Endothelial cell (in vitro differentiated cells): ENCODE results near the gene SLC19A1. TPM values are rescaled to one million over a fixed set of nuclear protein-coding genes. Genes with fewer than 3 reads are reported as not detected.

Source experiments
- DNase-seq: peaks from one replicate; pipeline ENCODE4 v3.0.0; 2021; ENCODE audit warnings: low spot score
- H3K27ac Mint-ChIP-seq: one replicate; pipeline ENCODE4 v1.8.0; 2021; ENCODE audit warnings: mixed read lengths, inconsistent platforms; ENCODE audit not compliant: unreplicated experiment
- H3K27me3 Mint-ChIP-seq: one replicate; pipeline ENCODE4 v1.8.0; 2021; ENCODE audit warnings: mild to moderate bottlenecking, moderate library complexity, mixed read lengths, inconsistent platforms; ENCODE audit not compliant: unreplicated experiment
- H3K36me3 Mint-ChIP-seq: one replicate; pipeline ENCODE4 v1.8.0; 2021; ENCODE audit warnings: mild to moderate bottlenecking, low read depth, mixed read lengths, inconsistent platforms; ENCODE audit not compliant: unreplicated experiment
- H3K4me1 Mint-ChIP-seq: one replicate; pipeline ENCODE4 v1.8.0; 2021; ENCODE audit warnings: mild to moderate bottlenecking, mixed read lengths, inconsistent platforms; ENCODE audit not compliant: unreplicated experiment
- H3K4me3 Mint-ChIP-seq: one replicate; pipeline ENCODE4 v1.8.0; 2021; ENCODE audit warnings: mild to moderate bottlenecking, mixed read lengths, inconsistent platforms; ENCODE audit not compliant: unreplicated experiment
- H3K9me3 Mint-ChIP-seq: one replicate; pipeline ENCODE4 v1.8.0; 2021; ENCODE audit warnings: mixed read lengths, inconsistent platforms; ENCODE audit not compliant: unreplicated experiment
- CTCF ChIP-seq: fragments of 200-600 bp; sonication (generic); IDR thresholded peaks from one replicate; pipeline ENCODE4 v1.5.0; 2021; ENCODE audit warnings: antibody characterized with exemption; ENCODE audit not compliant: unreplicated experiment
- total RNA-seq: library from RNA; stranded (reverse); fragmentation: NEBNext Ultra II Directional; extraction: Animal tissue kit (Norgen Biotek cat#: 25700); gene quantifications from one replicate; pipeline ENCODE4 v1.2.1, GENCODE V29; 2021; ENCODE audit not compliant: unreplicated experiment

SLC19A1 gene
- total RNA-seq, 1 donor from 2014 or later: 27.1 TPM

- Mint-ChIP-seq H3K9me3 (no peaks in the 10 kb centered on the region), H3K4me1 (peaks cover 5% of the 10 kb centered on the region), H3K36me3 (peaks cover 3% of the 10 kb centered on the region), H3K4me3 (no peak overlapping the region), H3K27ac (no peak overlapping the region), H3K27me3 (peaks cover 9% of the 10 kb centered on the region)
- no peak for TF ChIP-seq CTCF
- DNase-seq: no peak
These were observed 78.4 kb downstream of the SLC19A1 start for GRCh38 chr21:45463871-45464270.

- no peak overlapping the region for H3K27ac Mint-ChIP-seq
- DNase-seq: no peak
- peaks cover 5% of the 10 kb centered on the region for H3K4me1 Mint-ChIP-seq
- H3K27me3 Mint-ChIP-seq: peaks cover 8% of the 10 kb centered on the region
- no peak for TF ChIP-seq CTCF
- H3K4me3 Mint-ChIP-seq: no peak overlapping the region
- H3K36me3 Mint-ChIP-seq: peaks cover 3% of the 10 kb centered on the region
- H3K9me3 Mint-ChIP-seq: no peaks in the 10 kb centered on the region
These were observed 80.4 kb downstream of the SLC19A1 start for GRCh38 chr21:45461806-45462341.

GRCh38 chr21:45461369-45461750 lies 80.9 kb downstream of the SLC19A1 start:
- no peak for DNase-seq
- Mint-ChIP-seq H3K36me3 (peaks cover 3% of the 10 kb centered on the region), H3K4me3 (no peak overlapping the region)

DNA sequence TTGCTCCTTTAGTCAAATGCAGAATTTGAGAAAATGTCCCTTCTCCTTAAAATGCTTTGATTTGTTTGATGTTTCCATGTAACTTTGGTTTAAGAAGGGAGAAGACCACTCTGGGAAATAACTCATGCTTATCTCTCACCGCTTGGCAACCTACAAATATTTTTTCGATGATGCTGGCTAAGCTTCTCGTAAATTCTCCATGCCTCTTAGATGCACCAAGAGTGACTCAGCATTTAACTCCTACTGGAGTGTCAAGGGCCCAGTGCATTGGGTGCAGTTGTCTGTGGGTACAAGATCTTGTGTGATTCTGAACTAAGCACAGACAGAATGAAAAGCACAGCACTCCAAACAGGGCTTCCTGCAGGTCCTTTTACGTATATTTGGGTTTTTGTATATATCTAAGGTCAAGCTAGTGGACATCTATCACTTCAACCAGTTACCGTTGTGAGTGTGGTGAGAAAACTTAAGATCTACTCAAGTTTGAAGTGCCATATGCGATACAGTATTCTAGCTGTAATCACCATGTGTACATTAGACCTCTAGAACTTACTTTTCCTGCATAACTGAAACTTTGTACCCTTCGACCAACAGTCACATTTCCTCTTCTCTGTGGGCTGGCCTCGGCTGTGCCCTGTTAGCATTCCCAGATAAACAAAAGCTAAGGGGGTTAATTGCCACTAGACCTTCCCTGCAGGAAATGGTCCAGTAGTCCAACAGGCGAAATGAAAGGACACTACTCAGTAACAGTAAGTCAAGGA lies 81.5 kb downstream of the SLC19A1 start:
- H3K36me3 Mint-ChIP-seq: peaks cover 3% of the 10 kb centered on the region
- peaks cover 5% of the 10 kb centered on the region for H3K4me1 Mint-ChIP-seq
- TF ChIP-seq CTCF: no peak
- H3K9me3 Mint-ChIP-seq: no peaks in the 10 kb centered on the region
- no peak overlapping the region for H3K27ac Mint-ChIP-seq
- DNase-seq: no peak
- H3K4me3 Mint-ChIP-seq: no peak overlapping the region
- peaks cover 8% of the 10 kb centered on the region for H3K27me3 Mint-ChIP-seq

More at GRCh38 chr21:45461369-45461750, 80.9 kb downstream of the SLC19A1 start:
- no peaks in the 10 kb centered on the region for H3K9me3 Mint-ChIP-seq
- H3K27ac Mint-ChIP-seq: no peak overlapping the region
- H3K27me3 Mint-ChIP-seq: peaks cover 8% of the 10 kb centered on the region
- no peak for TF ChIP-seq CTCF
- H3K4me1 Mint-ChIP-seq: peaks cover 5% of the 10 kb centered on the region

- H3K4me1 Mint-ChIP-seq: peaks cover 1% of the 10 kb centered on the region
- no peak for DNase-seq
- H3K4me3 Mint-ChIP-seq: no peak overlapping the region
- H3K27ac Mint-ChIP-seq: no peak overlapping the region
- H3K36me3 Mint-ChIP-seq: peaks cover 3% of the 10 kb centered on the region
- H3K9me3 Mint-ChIP-seq: no peaks in the 10 kb centered on the region
- no peak for TF ChIP-seq CTCF
- peaks cover 8% of the 10 kb centered on the region for H3K27me3 Mint-ChIP-seq
These were observed 82.2 kb downstream of the SLC19A1 start for GRCh38 chr21:45460011-45460565.
